ENCODE results near the gene UBE2L5.
A peak's percentile ranks its signal among the peaks of the same experiment; 100 is the strongest.

Gene UBE2L5

DNA sequence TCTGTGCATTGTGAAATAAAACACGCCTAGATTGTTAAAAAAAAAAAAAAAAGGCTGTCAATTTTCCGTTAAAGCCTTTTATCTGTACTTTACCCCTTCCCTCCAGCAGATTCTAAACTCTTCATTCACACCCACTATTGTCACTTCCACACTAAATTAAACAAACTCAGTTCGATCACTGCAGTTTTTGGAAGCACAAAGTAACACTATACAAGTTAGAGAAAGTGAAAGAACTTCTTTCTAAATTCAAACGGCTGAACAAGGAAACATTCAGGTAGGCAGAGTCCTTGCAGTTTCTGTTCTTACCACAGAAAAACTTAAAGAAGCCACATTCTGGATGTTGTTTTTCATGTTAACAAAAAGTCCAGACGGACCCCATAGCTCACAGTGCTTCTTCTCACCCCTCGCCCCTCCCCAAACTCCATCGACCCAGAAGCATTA, 27.5 kb upstream of the UBE2L5 start:
- peaks cover 0 to 3% of the 10 kb centered on the region in 2 donors for H3K4me1 ChIP-seq (ENCODE audit: control insufficient read depth in 2 of 2, insufficient read depth in 1 of 2, low read depth in 1 of 2, low read length in 2 of 2)
- no peak overlapping the region for H3K4ac ChIP-seq (ENCODE audit: low read length)
- H3K4me2 ChIP-seq (ENCODE audit: insufficient read depth, low read length, poor library complexity, severe bottlenecking), result peak overlapping the region; percentile 63
- H3K18ac ChIP-seq (ENCODE audit: low read length), result no peak overlapping the region
- no peak overlapping the region for H3K27ac ChIP-seq (replicated peaks; ENCODE audit: low read length)
- no peak overlapping the region for H2BK12ac ChIP-seq (ENCODE audit: low read length)
- no peak for DNase-seq (ENCODE audit: low spot score)
- peaks cover 0 to 13% (median 0%) of the 10 kb centered on the region in 3 experiments for H3K27me3 ChIP-seq (ENCODE audit: control insufficient read depth in 3 of 3, insufficient read depth in 3 of 3, low read depth in 1 of 3, low read length in 3 of 3)
- H3K79me1 ChIP-seq (ENCODE audit: low read depth, low read length), result no peaks in the 10 kb centered on the region
- no peak overlapping the region for H3K4me3 ChIP-seq (ENCODE audit: low read length in 2 of 2)
- no peak overlapping the region for H2AK5ac ChIP-seq (ENCODE audit: low read depth, low read length)
- no peak overlapping the region for H3K14ac ChIP-seq (ENCODE audit: low read length)
- WGBS, 2 donors (ENCODE audit: extremely low coverage in 2 of 2, insufficient read length in 2 of 2, insufficient replicate concordance in 1 of 2), result no CpG with 5 or more reads among the region's 7 CpGs
- H3K9me3 ChIP-seq (replicated peaks in 1 of 2; ENCODE audit: control insufficient read depth in 2 of 2, insufficient read depth in 1 of 2, low read depth in 1 of 2, low read length in 2 of 2), result no peaks in the 10 kb centered on the region
- no peak overlapping the region for H3K9ac ChIP-seq (ENCODE audit: low read depth, low read length, poor library complexity)
- no peak overlapping the region for H4K91ac ChIP-seq (ENCODE audit: low read depth, low read length, poor library complexity)
- H2BK5ac ChIP-seq (ENCODE audit: low read length), result no peak overlapping the region
- no peak overlapping the region for H3K23ac ChIP-seq (ENCODE audit: low read depth, low read length, poor library complexity)
- no peak overlapping the region for H4K8ac ChIP-seq (ENCODE audit: low read depth, low read length)
- no peak overlapping the region for H2BK15ac ChIP-seq (ENCODE audit: low read length)
- no peak overlapping the region for H2BK120ac ChIP-seq (ENCODE audit: low read depth, low read length)
- H2AFZ ChIP-seq (ENCODE audit: low read length), result peak overlapping the region; percentile 84
- no peaks in the 10 kb centered on the region for H3K36me3 ChIP-seq (replicated peaks in 1 of 2; ENCODE audit: control insufficient read depth in 2 of 2, insufficient read depth in 2 of 2, low read length in 2 of 2)

DNA sequence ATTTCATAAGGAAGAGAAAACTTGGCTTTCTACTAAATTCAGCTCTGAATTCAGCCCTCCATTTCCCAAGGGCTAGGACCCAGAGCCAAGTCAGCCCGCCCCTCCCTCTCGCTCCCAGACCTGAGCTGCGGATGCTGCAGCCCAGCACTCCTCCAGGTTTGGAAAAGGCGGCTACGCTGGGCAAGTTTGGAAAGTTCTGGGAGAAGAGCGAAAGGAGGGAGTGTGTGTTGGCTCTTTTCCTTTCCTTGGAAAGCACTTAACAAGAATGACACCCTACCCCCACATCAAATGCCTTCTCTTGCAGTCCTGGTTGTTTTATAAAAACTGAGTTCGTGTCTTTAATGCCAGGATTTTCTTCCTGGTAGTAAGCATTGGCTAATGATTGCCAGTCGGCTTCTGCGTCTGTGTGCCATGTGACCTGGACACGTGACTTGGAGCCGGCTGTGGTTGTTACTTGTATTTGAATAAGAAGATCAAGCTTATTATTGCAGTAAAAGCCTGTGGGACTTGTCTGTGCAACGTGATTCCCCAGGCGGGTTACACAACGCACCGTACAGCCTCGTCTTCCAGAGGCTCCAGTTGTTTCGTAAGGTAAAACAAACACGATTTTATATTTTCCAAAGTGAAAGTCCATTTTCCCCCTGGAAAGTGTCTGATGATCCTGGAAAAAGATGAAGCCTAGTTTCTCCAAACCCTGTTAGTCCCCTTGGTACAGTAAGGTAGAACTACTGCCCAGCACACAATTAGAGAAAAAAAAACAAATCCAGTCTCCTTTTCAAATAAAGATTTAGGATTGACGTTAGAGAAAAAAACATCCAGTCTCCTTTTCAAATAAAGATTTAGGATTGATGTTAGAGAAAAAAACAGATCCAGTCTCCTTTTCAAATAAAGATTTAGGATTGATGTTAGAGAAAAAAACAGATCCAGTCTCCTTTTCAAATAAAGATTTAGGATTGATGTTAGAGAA, 26.8 kb upstream of the UBE2L5 start:
- H2BK120ac ChIP-seq (ENCODE audit: low read depth, low read length), result no peak overlapping the region
- H3K36me3 ChIP-seq (replicated peaks in 1 of 2; ENCODE audit: control insufficient read depth in 2 of 2, insufficient read depth in 2 of 2, low read length in 2 of 2), result no peaks in the 10 kb centered on the region
- no peak overlapping the region for H4K91ac ChIP-seq (ENCODE audit: low read depth, low read length, poor library complexity)
- peak overlapping the region; percentile 84 for H2AFZ ChIP-seq (ENCODE audit: low read length)
- peak overlapping the region; percentile 6 for H3K18ac ChIP-seq (ENCODE audit: low read length)
- H3K27ac ChIP-seq (replicated peaks; ENCODE audit: low read length), result no peak overlapping the region
- no peak overlapping the region for H3K4ac ChIP-seq (ENCODE audit: low read length)
- H3K9ac ChIP-seq (ENCODE audit: low read depth, low read length, poor library complexity), result no peak overlapping the region
- peak overlapping the region; percentile 63 for H3K4me2 ChIP-seq (ENCODE audit: insufficient read depth, low read length, poor library complexity, severe bottlenecking)
- no peak overlapping the region for H2BK12ac ChIP-seq (ENCODE audit: low read length)
- H3K79me1 ChIP-seq (ENCODE audit: low read depth, low read length), result no peaks in the 10 kb centered on the region
- no peaks in the 10 kb centered on the region for H3K9me3 ChIP-seq (replicated peaks in 1 of 2; ENCODE audit: control insufficient read depth in 2 of 2, insufficient read depth in 1 of 2, low read depth in 1 of 2, low read length in 2 of 2)
- no peak overlapping the region for H4K8ac ChIP-seq (ENCODE audit: low read depth, low read length)
- H2BK15ac ChIP-seq (ENCODE audit: low read length), result no peak overlapping the region
- no peak overlapping the region for H2BK5ac ChIP-seq (ENCODE audit: low read length)
- no peak overlapping the region for H2AK5ac ChIP-seq (ENCODE audit: low read depth, low read length)
- DNase-seq (ENCODE audit: low spot score), result peak; percentile 31
- peaks cover 0 to 17% (median 0%) of the 10 kb centered on the region in 3 experiments for H3K27me3 ChIP-seq (ENCODE audit: control insufficient read depth in 3 of 3, insufficient read depth in 3 of 3, low read depth in 1 of 3, low read length in 3 of 3)
- WGBS, 2 donors (ENCODE audit: extremely low coverage in 2 of 2, insufficient read length in 2 of 2, insufficient replicate concordance in 1 of 2), result no CpG with 5 or more reads among the region's 19 CpGs
- no peak overlapping the region for H3K14ac ChIP-seq (ENCODE audit: low read length)
- peak overlapping the region in 1 of 2 donors; percentile 11 for H3K4me3 ChIP-seq (ENCODE audit: low read length in 2 of 2)
- H3K23ac ChIP-seq (ENCODE audit: low read depth, low read length, poor library complexity), result no peak overlapping the region
- H3K4me1 ChIP-seq (ENCODE audit: control insufficient read depth in 2 of 2, insufficient read depth in 1 of 2, low read depth in 1 of 2, low read length in 2 of 2), result peaks cover 0 to 3% of the 10 kb centered on the region in 2 donors

DNA sequence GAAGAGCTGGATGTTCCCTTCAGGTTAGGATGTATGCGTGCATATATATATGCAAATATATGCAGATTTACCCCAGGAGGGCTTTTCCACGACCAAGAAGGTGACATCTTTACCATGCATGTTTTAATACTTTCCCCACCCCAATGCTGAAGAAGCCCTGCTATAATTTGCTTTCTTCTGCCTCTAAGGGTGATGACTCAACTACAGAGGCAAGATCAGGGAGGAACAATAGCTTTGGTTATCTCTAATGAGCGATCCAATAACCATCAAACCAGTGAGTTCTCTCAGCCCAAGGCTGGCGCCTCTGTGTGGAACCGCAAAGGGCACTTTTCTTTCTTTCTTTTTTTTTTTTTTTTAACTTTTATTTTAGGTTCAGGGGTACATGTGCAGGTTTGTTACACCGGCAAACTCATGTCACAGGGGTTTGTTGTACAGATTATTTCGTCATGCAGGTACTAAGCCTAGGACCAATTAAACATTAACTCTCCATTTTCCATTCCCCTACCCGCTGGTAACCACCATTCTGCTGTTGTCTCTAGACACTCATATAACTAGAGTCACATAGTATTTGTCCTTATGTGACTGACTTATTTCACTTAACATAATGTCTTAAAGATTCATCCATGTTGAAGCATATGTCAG, 25.7 kb upstream of the UBE2L5 start:
- no peak overlapping the region for H3K4ac ChIP-seq (ENCODE audit: low read length)
- no peak for DNase-seq (ENCODE audit: low spot score)
- peaks cover 0 to 19% (median 0%) of the 10 kb centered on the region in 3 experiments for H3K27me3 ChIP-seq (ENCODE audit: control insufficient read depth in 3 of 3, insufficient read depth in 3 of 3, low read depth in 1 of 3, low read length in 3 of 3)
- H3K79me1 ChIP-seq (ENCODE audit: low read depth, low read length), result no peaks in the 10 kb centered on the region
- peaks cover 0 to 3% of the 10 kb centered on the region in 2 donors for H3K4me1 ChIP-seq (ENCODE audit: control insufficient read depth in 2 of 2, insufficient read depth in 1 of 2, low read depth in 1 of 2, low read length in 2 of 2)
- no peak overlapping the region for H3K18ac ChIP-seq (ENCODE audit: low read length)
- no peak overlapping the region for H2BK12ac ChIP-seq (ENCODE audit: low read length)
- H3K14ac ChIP-seq (ENCODE audit: low read length), result no peak overlapping the region
- no peaks in the 10 kb centered on the region for H3K9me3 ChIP-seq (replicated peaks in 1 of 2; ENCODE audit: control insufficient read depth in 2 of 2, insufficient read depth in 1 of 2, low read depth in 1 of 2, low read length in 2 of 2)
- H3K27ac ChIP-seq (replicated peaks; ENCODE audit: low read length), result no peak overlapping the region
- H4K91ac ChIP-seq (ENCODE audit: low read depth, low read length, poor library complexity), result no peak overlapping the region
- H2AK5ac ChIP-seq (ENCODE audit: low read depth, low read length), result no peak overlapping the region
- H3K23ac ChIP-seq (ENCODE audit: low read depth, low read length, poor library complexity), result no peak overlapping the region
- H3K36me3 ChIP-seq (replicated peaks in 1 of 2; ENCODE audit: control insufficient read depth in 2 of 2, insufficient read depth in 2 of 2, low read length in 2 of 2), result no peaks in the 10 kb centered on the region
- WGBS, 2 donors (ENCODE audit: extremely low coverage in 2 of 2, insufficient read length in 2 of 2, insufficient replicate concordance in 1 of 2), result no CpG with 5 or more reads among the region's 8 CpGs
- no peak overlapping the region for H2BK120ac ChIP-seq (ENCODE audit: low read depth, low read length)
- no peak overlapping the region for H3K4me3 ChIP-seq (ENCODE audit: low read length in 2 of 2)
- no peak overlapping the region for H2BK5ac ChIP-seq (ENCODE audit: low read length)
- no peak overlapping the region for H2BK15ac ChIP-seq (ENCODE audit: low read length)
- no peak overlapping the region for H2AFZ ChIP-seq (ENCODE audit: low read length)
- no peak overlapping the region for H3K4me2 ChIP-seq (ENCODE audit: insufficient read depth, low read length, poor library complexity, severe bottlenecking)
- H4K8ac ChIP-seq (ENCODE audit: low read depth, low read length), result no peak overlapping the region
- no peak overlapping the region for H3K9ac ChIP-seq (ENCODE audit: low read depth, low read length, poor library complexity)

DNA sequence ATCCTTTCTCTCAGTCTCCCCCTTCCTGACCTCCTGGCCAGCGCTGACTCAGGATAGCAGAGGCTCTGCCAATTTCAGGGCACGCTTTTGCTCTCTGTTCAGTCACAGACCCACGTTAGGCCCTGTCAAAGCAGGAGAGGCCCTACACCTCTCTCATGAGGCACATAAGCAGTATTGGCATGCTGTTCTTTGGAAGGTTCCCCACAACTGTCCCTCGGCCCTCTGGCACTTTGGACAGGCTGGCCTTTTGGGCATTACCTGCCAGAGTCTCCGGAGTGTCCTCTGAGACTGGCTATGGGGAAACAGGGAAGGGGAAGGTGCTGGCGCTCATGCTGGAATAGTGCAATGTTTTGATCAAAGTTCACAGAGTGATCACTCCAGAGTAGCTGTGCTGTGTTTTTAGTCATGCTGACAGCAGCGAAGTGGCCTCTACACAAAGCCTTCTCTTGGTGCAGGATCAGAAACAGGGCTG, 23.7 kb upstream of the UBE2L5 start:
- Histone ChIP-seq H3K4ac (ENCODE audit: low read length) (no peak overlapping the region), H3K27ac (replicated peaks; ENCODE audit: low read length) (no peak overlapping the region), H2AK5ac (ENCODE audit: low read depth, low read length) (no peak overlapping the region), H3K9ac (ENCODE audit: low read depth, low read length, poor library complexity) (no peak overlapping the region), H2BK120ac (ENCODE audit: low read depth, low read length) (no peak overlapping the region), H4K8ac (ENCODE audit: low read depth, low read length) (no peak overlapping the region), H3K27me3 (ENCODE audit: control insufficient read depth in 3 of 3, insufficient read depth in 3 of 3, low read depth in 1 of 3, low read length in 3 of 3) (peaks cover 0 to 29% (median 0%) of the 10 kb centered on the region in 3 experiments), H3K79me1 (ENCODE audit: low read depth, low read length) (no peaks in the 10 kb centered on the region), H3K36me3 (replicated peaks in 1 of 2; ENCODE audit: control insufficient read depth in 2 of 2, insufficient read depth in 2 of 2, low read length in 2 of 2) (no peaks in the 10 kb centered on the region), H2BK15ac (ENCODE audit: low read length) (no peak overlapping the region), H3K4me2 (ENCODE audit: insufficient read depth, low read length, poor library complexity, severe bottlenecking) (no peak overlapping the region), H3K23ac (ENCODE audit: low read depth, low read length, poor library complexity) (no peak overlapping the region), H4K91ac (ENCODE audit: low read depth, low read length, poor library complexity) (no peak overlapping the region), H3K18ac (ENCODE audit: low read length) (peak overlapping the region; percentile 16), H3K14ac (ENCODE audit: low read length) (no peak overlapping the region), H3K4me3 (ENCODE audit: low read length in 2 of 2) (peak overlapping the region in 1 of 2 donors; percentile 21), H2BK5ac (ENCODE audit: low read length) (no peak overlapping the region), H3K9me3 (replicated peaks in 1 of 2; ENCODE audit: control insufficient read depth in 2 of 2, insufficient read depth in 1 of 2, low read depth in 1 of 2, low read length in 2 of 2) (no peaks in the 10 kb centered on the region), H3K4me1 (ENCODE audit: control insufficient read depth in 2 of 2, insufficient read depth in 1 of 2, low read depth in 1 of 2, low read length in 2 of 2) (peaks cover 0 to 3% of the 10 kb centered on the region in 2 donors), H2BK12ac (ENCODE audit: low read length) (no peak overlapping the region), H2AFZ (ENCODE audit: low read length) (no peak overlapping the region)
- no CpG with 5 or more reads among the region's 7 CpGs for WGBS, 2 donors (ENCODE audit: extremely low coverage in 2 of 2, insufficient read length in 2 of 2, insufficient replicate concordance in 1 of 2)
- DNase-seq (ENCODE audit: low spot score), result no peak

All from neuronal stem cell (in vitro differentiated cells).